Pancreas (tissue), 10 donors: ENCODE measurements around the gene CD59. TPM values are rescaled to one million over a fixed set of nuclear protein-coding genes. Genes with fewer than 3 reads are reported as not detected.
A peak's percentile ranks its signal among the peaks of the same experiment; 100 is the strongest.

Source experiments
- ATAC-seq, 4 donors: fragments of 200-7000 bp; cut with Tn5 transposase; one replicate each; pipeline versions ENCODE4 v1.8.0 to v1.9.1; 2020; ENCODE audit warnings: mild to moderate bottlenecking in 4 of 4, moderate library complexity in 4 of 4
- DNase-seq, 6 donors: peaks; one replicate each; pipeline ENCODE4 v3.0.0-alpha.2; 2020
- FAIRE-seq: peaks from 2 replicates; lab custom pipeline; 2012; peaks lifted over from hg19 to GRCh38; lab: Jason Lieb, UNC
- H3K27ac ChIP-seq, 4 donors: fragments of 200-600 bp; sonication (generic); 1 replicate in 3 of 4; 2 replicates in 1 of 4; pipeline versions ENCODE4 v1.5.0 to v1.8.0; 2020
- H3K27me3 ChIP-seq, 4 donors: fragments of 200-600 bp; one replicate each; pipeline ENCODE4 v1.8.0; 2021
- H3K36me3 ChIP-seq, 3 donors: fragments of 200-600 bp; sonication (generic) in 1 of 3; one replicate each; pipeline versions ENCODE4 v1.5.0 to v1.8.0; 2020 to 2021
- H3K4me1 ChIP-seq, 3 donors: fragments of 200-600 bp; one replicate each; pipeline ENCODE4 v1.8.0; 2021
- H3K4me3 ChIP-seq, 4 donors: fragments of 200-600 bp; sonication (generic) in 2 of 4; one replicate each; pipeline versions ENCODE4 v1.5.0 to v1.8.0; 2020 to 2021
- H3K9me3 ChIP-seq, 4 donors: fragments of 200-600 bp; one replicate each; pipeline ENCODE4 v1.8.0; 2021
- WGBS, 2 donors: extraction: QIAGEN DNeasy Blood & Tissue Kit; methylation state at CpG; one replicate each; pipeline ENCODE4 v1.1.7; 2013; 5-methylcytosine and 5-hydroxymethylcytosine counted together
- intact Hi-C, 3 donors: fragments of 100-400 bp; cut with DNase I; formaldehyde crosslinking; loops; one replicate each; pipeline versions ENCODE4 v1.11.1 to v1.14.2; 2022
- polyA plus RNA-seq, 2 donors: library from polyadenylated mRNA; stranded (reverse); fragments of 200-250 nt; gene quantifications; one replicate each; pipeline ENCODE4 v1.2.3, GENCODE V29; 2013
- total RNA-seq, 6 donors: library from RNA; stranded (reverse); fragmentation: NEBNext Ultra II Directional in 4 of 6; extraction: Animal tissue kit (Norgen Biotek cat#: 25700) in 4 of 6; gene quantifications; one replicate each; pipeline versions ENCODE4 v1.2.1 to v1.2.4, GENCODE V29; 2021 to 2023
- TF ChIP-seq, protein P1 (sequence below), 4 donors: fragments of 200-600 bp; sonication (generic) in 3 of 4; IDR thresholded peaks; one replicate each; pipeline versions ENCODE4 v1.5.0 to v1.8.0; 2021; ENCODE audit warnings: antibody characterized with exemption in 4 of 4
- donor health status: healthy with polysubstance abuse.
- donor health status: DM: no; HTN: no; CAD: no; lungs with moderate emphysema.
- donor health status: DM: no; HTN: no; CAD: no.
- donor health status: control.
- donor health status: control.
- donor health status: Bipolar disorder and iron deficiency.
- donor health status: DM: yes; HTN: yes; CAD: no.
- donor health status: DM: no; HTN: no; CAD: no.
- donor health status: DM: no; HTN: no; CAD: no.
- donor health status: DM: yes; HTN: yes; CAD: no.

The CD59 gene
- total and polyA plus RNA-seq, 8 donors, result 44.4 to 495 (median 170) TPM

DNA sequence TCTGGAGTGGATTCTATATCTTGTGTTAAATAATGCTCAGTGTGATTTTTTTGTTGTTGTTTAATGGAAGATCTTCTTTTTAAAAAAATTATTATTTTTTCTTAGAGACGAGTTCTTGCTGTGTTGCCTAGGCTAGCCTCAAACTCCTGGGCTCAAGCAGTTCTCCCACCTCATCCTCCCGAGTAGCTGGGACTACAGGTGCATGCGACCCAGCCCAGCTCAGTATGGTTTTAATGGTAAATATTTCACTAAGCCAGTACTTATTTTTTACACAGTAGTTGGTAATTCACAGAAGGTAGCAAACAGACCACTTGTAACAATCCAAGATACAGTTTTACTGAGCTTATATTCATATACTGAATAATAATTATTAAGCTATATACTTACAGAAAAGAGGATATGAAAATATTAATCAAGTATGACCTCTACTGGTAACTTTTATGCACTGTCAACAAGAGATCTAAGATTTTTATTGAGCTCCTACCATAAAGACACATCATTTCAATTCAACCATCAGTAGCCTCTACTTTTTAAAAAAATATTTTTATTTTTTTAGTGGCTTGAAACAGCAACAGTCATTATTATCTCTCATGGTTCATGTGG, 6.1 kb upstream of the CD59 start:
- DNase-seq (no peak), FAIRE-seq (peak; percentile 51), ATAC-seq (peak in 3 of 4 donors; percentile 75 to 81 (median 80))
- H3K4me3 ChIP-seq, result no peak overlapping the region
- TF ChIP-seq, protein P1, sequence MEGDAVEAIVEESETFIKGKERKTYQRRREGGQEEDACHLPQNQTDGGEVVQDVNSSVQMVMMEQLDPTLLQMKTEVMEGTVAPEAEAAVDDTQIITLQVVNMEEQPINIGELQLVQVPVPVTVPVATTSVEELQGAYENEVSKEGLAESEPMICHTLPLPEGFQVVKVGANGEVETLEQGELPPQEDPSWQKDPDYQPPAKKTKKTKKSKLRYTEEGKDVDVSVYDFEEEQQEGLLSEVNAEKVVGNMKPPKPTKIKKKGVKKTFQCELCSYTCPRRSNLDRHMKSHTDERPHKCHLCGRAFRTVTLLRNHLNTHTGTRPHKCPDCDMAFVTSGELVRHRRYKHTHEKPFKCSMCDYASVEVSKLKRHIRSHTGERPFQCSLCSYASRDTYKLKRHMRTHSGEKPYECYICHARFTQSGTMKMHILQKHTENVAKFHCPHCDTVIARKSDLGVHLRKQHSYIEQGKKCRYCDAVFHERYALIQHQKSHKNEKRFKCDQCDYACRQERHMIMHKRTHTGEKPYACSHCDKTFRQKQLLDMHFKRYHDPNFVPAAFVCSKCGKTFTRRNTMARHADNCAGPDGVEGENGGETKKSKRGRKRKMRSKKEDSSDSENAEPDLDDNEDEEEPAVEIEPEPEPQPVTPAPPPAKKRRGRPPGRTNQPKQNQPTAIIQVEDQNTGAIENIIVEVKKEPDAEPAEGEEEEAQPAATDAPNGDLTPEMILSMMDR (IDR thresholded peaks at IDR 0.05), result peak in 3 of 4 donors; percentile 30 to 48 (median 30)
- 73 to 77% methylated on average over 3 of the region's 3 CpGs for WGBS, 2 donors
- H3K9me3 ChIP-seq, result no peaks in the 10 kb centered on the region
- no peaks in the 10 kb centered on the region for H3K27me3 ChIP-seq
- H3K4me1 ChIP-seq, result peaks cover 0 to 11% (median 0%) of the 10 kb centered on the region in 3 donors
- H3K36me3 ChIP-seq, result peaks cover 0 to 11% (median 0%) of the 10 kb centered on the region in 3 donors
- no peak overlapping the region for H3K27ac ChIP-seq
- intact Hi-C loops, result loop anchor here in 2 of 3 donors (10.0 kb wide), 2 partner anchors 198 to 378 kb away; no protein-coding TSS in a partner anchor

DNA sequence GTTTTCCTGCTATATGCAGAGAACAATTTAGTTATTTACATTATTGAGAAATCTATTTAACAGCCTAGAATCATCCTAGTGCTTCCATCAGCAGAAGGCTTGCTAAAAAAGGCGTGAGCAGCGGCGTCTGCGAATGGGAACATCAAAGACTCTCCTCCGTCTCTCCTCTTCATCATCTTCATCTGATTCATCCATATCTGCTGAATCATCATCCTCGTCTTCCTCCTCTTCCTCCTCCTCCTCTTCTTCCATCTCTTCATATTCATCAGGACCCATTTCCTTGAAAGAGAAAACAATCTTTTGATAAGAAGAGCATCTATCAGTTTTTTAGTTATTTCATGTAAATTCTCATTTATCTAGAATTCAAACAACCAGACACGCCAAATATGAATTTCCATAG, 5.6 kb upstream of the CD59 start:
- ATAC-seq, result no peak
- H3K27ac ChIP-seq, result no peak overlapping the region
- DNase-seq, result no peak
- intact Hi-C loops, result loop anchor here in 2 of 3 donors (10.0 kb wide), 2 partner anchors 197 to 377 kb away; no protein-coding TSS in a partner anchor
- H3K36me3 ChIP-seq, result peaks cover 0 to 11% (median 0%) of the 10 kb centered on the region in 3 donors
- no peak for FAIRE-seq
- TF ChIP-seq, protein P1 (IDR thresholded peaks at IDR 0.05), result no peak
- H3K4me1 ChIP-seq, result peaks cover 0 to 11% (median 0%) of the 10 kb centered on the region in 3 donors
- H3K4me3 ChIP-seq, result no peak overlapping the region
- no peaks in the 10 kb centered on the region for H3K9me3 ChIP-seq
- no peaks in the 10 kb centered on the region for H3K27me3 ChIP-seq
- WGBS, 2 donors, result 86 to 91% methylated on average over 7 of the region's 7 CpGs

DNA sequence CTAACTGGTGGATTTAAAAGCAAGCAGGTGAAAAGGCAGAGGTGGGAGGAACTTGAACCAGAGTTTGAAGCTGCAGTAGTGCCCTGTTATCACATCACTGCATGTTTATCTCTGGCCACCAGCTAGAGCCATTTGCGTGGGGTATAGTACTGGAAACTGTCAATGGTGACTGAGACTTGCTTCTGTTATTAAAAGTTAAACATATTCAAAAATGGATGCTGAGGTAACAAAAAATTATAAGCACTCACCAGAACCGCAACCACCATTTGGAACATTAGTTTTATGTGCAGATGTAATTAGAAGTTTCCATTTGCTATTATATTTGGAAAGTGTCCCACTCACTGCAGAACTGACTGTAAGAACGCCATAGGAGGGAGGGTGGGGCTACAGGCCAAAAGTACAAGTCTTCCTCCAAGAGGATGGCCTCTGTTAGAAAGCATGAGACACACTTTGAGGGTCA, 1.2 kb upstream of the CD59 start:
- intact Hi-C loops, result no loop called here
- DNase-seq, result no peak

DNA sequence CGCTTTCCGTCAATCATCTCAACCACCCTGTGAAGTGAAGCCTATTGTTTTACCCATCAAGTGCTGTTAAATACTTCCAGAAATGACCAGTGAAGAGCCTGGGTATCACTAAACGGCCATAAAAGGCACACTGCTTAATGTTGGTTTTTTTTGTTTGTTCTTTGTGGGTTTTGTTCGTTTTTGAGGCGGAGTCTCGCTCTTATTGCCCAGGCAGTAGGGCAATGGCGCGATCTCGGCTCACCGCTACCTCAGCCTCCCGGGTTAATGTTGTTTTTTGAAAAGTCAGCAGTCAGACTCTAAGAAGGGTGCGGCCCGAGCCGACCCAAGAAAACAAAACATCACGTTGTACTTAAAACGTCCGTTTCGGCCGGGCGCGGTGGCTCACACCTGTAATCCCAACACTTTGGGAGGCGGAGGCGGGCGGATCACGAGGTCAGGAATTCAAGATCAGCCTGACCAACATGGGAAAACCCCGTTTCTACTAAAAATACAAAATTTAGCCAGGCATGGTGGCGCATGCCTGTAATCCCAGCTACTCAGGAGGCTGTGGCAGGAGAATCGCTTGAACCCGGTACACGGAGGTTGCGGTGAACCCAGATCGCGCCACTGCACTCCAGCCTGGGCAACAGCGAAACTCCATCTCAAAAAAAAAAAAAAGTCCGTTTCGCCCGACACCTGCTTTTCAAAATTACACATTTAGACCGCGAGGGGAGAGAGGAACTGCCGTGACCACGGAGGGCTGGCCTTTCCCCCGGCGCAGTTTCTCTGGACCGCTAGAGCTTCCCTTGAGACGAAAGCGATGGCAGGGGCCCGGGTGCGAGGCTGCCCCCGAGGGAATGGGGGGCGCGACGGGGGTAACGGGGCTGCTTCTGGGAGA, 714 bp downstream of the CD59 start:
- peak in 4 of 6 donors; percentile 21 to 65 (median 34) for DNase-seq
- FAIRE-seq, result no peak
- ATAC-seq, result peak; percentile 26 to 46 (median 34)
- peak overlapping the region; percentile 46 to 92 (median 80) for H3K27ac ChIP-seq
- TF ChIP-seq, protein P1 (IDR thresholded peaks at IDR 0.05), result no peak
- peak overlapping the region; percentile 52 to 68 (median 64) for H3K4me3 ChIP-seq
- intact Hi-C loops, result no loop called here
- H3K4me1 ChIP-seq, result peaks cover 0 to 3% (median 0%) of the 10 kb centered on the region in 3 donors
- no peaks in the 10 kb centered on the region for H3K36me3 ChIP-seq
- no peaks in the 10 kb centered on the region for H3K9me3 ChIP-seq
- H3K27me3 ChIP-seq, result no peaks in the 10 kb centered on the region
- 1 to 3% methylated on average over 52 to 53 of the region's 53 CpGs for WGBS, 2 donors

More for the DNA sequence above, 1.2 kb upstream of the CD59 start:
- Histone ChIP-seq H3K4me1 (peaks cover 0 to 3% (median 0%) of the 10 kb centered on the region in 3 donors), H3K9me3 (no peaks in the 10 kb centered on the region), H3K27ac (peak overlapping the region in 1 of 4 donors; percentile 78), H3K27me3 (no peaks in the 10 kb centered on the region), H3K4me3 (no peak overlapping the region), H3K36me3 (peaks cover 0 to 11% (median 0%) of the 10 kb centered on the region in 3 donors)
- ATAC-seq (no peak), FAIRE-seq (no peak)
- TF ChIP-seq, protein P1 (IDR thresholded peaks at IDR 0.05), result no peak
- 50 to 59% methylated on average over 3 of the region's 3 CpGs for WGBS, 2 donors
